ENCODE data around the gene GMPR2. TPM values are rescaled to one million over a fixed set of nuclear protein-coding genes. Genes with fewer than 3 reads are reported as not detected.
"Not testable (repeated sequence)": the region's sequence is repeated elsewhere in the genome, so short reads cannot be mapped to it uniquely, and the experiment has no call there.

The GMPR2 gene
- total RNA-seq, 2 experiments from 2014 or later: 76.6 to 82.2 TPM

DNA sequence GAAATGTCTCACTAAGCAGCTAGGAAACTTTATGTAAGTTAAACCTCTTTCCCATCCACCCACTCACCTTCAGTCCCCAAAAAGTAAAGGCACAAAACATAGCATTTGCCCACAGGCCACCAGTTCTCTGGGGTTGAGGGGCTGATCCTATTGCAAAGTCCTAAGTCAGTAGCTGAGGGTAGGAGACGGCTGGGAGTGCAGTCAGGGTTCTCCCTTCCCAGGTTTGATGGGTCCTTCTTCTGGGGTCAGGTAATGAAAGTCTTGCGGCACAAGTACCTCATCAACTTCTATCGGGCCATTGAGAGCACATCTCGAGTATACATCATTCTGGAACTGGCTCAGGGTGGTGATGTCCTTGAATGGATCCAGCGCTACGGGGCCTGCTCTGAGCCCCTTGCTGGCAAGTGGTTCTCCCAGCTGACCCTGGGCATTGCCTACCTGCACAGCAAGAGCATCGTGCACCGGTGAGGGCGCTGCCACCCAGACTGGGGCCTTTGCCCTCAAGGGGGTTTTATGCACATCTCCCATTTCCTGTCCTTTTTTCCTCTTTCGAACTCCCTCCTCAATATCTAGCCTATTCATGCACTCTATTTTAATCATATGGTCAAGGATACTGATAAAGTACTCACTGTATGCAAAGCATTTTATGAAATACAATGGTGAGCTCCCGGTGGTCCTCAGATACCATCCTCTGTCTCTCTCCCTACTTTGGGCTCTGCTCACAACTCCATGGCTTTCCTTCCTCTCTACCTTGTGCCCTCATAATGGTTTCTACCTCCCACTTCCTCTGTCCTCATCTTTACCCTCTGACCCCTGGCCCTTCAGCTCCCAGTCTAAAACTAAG lies 26.2 kb upstream of the GMPR2 start:
- Mint-ChIP-seq H3K27me3 (no peaks in the 10 kb centered on the region), H3K4me3 (no peak overlapping the region), H3K9me3 (peaks cover 13% of the 10 kb centered on the region), H3K36me3 (peaks cover 75% of the 10 kb centered on the region), H3K27ac (no peak overlapping the region), H3K4me1 (peaks cover 19% of the 10 kb centered on the region)
- POLR2A ChIA-PET: interaction anchor here (1.0 to 1.7 kb wide), 3 partner anchors 8 to 22 kb away, joined by 3 to 8 read pairs (median 7); partner anchors contain the start of gene TM9SF1
- DNase-seq: no peak
- no peak for ATAC-seq (ENCODE audit: low read depth)

GRCh38 chr14:24207104-24207551 lies 25.6 kb upstream of the GMPR2 start:
- Mint-ChIP-seq H3K9me3 (peaks cover 9% of the 10 kb centered on the region), H3K27me3 (no peaks in the 10 kb centered on the region), H3K27ac (no peak overlapping the region), H3K4me3 (no peak overlapping the region), H3K4me1 (peaks cover 24% of the 10 kb centered on the region), H3K36me3 (peaks cover 72% of the 10 kb centered on the region)
- no peak for ATAC-seq (ENCODE audit: low read depth)
- POLR2A ChIA-PET: interaction anchor here (1.0 to 1.7 kb wide), 2 partner anchors 9 to 21 kb away, joined by 3 to 8 read pairs; no protein-coding TSS in a partner anchor
- no peak for DNase-seq

DNA sequence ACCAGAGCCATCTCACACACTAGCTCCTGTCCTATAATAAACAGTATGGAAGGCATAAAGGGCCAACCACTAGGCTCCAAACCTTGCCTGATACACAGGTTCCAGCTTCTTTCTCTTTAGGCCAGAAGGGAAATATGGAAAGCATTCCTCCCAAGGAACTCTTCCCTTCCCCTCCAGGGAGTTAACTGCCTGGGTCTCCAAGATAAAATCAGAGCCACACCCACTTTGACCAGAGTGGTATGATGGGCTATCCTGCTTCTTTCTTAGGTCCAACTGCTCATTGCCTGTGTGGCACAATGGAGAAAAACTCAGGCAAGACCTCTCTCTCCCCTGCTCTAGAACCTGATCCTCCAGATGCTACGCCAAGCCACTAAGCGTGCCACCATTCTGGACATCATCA lies 25.1 kb upstream of the GMPR2 start:
- H3K9me3 Mint-ChIP-seq: peaks cover 7% of the 10 kb centered on the region
- no peak overlapping the region for H3K27ac Mint-ChIP-seq
- ATAC-seq (ENCODE audit: low read depth): no peak
- H3K4me3 Mint-ChIP-seq: no peak overlapping the region
- H3K4me1 Mint-ChIP-seq: peaks cover 26% of the 10 kb centered on the region
- DNase-seq: no peak
- POLR2A ChIA-PET: interaction anchor here (0.6 to 1.7 kb wide), 3 partner anchors 9 to 48 kb away, joined by 3 to 8 read pairs (median 3); no protein-coding TSS in a partner anchor
- H3K27me3 Mint-ChIP-seq: no peaks in the 10 kb centered on the region
- H3K36me3 Mint-ChIP-seq: peaks cover 69% of the 10 kb centered on the region

DNA sequence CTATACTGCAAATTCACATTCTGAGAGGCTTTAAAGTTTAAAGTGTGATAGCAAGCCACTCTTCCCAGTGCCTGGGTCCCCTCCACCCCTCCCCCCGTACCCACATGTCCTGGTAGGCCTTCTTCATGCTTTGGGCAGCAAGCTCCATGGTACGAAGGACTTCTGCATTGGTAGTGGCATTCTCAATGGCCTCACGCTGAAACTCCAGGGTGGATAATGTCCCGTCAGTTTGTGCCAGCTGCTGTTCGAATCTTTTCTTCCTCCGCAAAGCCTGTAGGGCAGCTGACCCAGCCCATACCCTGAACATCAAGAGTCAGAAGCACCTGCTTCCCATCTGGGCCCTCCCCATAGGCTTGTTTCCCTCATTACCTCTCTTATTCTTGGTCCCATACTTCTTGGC lies 21.4 kb upstream of the GMPR2 start:
- H3K9me3 Mint-ChIP-seq: no peaks in the 10 kb centered on the region
- peaks cover 48% of the 10 kb centered on the region for H3K4me1 Mint-ChIP-seq
- H3K36me3 Mint-ChIP-seq: peaks cover 45% of the 10 kb centered on the region
- ATAC-seq (ENCODE audit: low read depth) (no peak), DNase-seq (no peak)
- POLR2A ChIA-PET: interaction anchor here (1.2 to 4.4 kb wide), 4 partner anchors 16 to 116 kb away, joined by 4 to 57 read pairs (median 42); partner anchors contain the start of genes IRF9, TINF2 and TM9SF1
- H3K27me3 Mint-ChIP-seq: no peaks in the 10 kb centered on the region
- no peak overlapping the region for H3K4me3 Mint-ChIP-seq
- peak overlapping the region; percentile 50 for H3K27ac Mint-ChIP-seq

DNA sequence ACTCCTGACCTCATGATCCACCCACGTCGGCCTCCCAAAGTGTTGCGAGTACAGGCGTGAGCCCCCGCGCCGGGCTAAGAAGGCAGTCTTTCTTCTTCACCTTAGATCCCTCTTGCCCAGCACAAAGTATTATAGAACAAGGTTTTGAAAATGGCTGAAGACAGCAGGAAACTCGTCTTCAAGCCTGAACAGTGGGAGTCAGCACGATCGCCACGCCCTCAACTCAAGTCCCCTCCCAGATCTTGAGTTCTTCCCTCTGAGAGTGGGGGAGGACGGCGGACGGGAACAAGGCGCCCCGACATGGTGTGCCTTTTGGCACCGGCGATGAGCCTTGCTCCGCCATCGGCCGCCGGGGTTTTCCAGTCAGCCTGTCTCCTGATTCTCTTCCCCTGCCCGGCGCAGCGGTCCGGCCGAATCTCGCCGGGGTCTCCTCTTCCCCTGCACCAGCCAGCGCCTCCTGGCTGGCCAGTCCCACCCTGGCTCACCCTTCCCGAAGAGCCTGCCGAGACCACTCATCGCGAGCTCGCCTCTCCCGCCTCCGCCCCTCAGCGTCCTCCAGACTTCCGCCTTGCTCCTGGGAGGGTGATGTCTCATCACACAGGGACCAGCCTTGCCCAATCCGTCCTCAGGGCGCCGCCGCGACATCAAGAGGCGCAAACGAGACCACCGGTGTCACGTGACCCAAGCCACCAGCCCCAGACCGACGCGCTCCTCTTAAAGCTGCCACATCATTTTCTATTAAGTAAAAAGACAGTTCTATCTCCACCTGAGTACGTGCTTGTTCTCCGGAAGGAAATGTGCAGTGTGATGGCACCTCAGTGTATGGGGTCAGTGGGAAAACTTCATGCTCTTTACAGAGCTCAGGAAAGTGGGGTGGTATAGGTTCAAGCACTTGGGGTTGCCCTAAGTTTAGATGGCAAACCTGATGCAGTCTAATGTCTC lies 19.5 kb upstream of the GMPR2 start, which contains the start of gene CHMP4A:
TSS of gene CHMP4A (minus strand) at position 565 of the 942 bp plus-strand sequence. CDS start at position 516, 49 bp downstream.
- H3K27me3 Mint-ChIP-seq: no peaks in the 10 kb centered on the region
- H3K9me3 Mint-ChIP-seq: no peaks in the 10 kb centered on the region
- H3K4me3 Mint-ChIP-seq: peak within 1 kb of the TSS; percentile 93
- POLR2A ChIA-PET: interaction anchor here (0.6 to 4.4 kb wide), 33 partner anchors 10 to 229 kb away, joined by 3 to 57 read pairs (median 5); partner anchors contain the start of genes CBLN3, DCAF11, DHRS1 and EMC9
- H3K36me3 Mint-ChIP-seq: peaks cover 31% of the 10 kb centered on the region
- H3K4me1 Mint-ChIP-seq: peaks cover 45% of the 10 kb centered on the region
- DNase-seq (peak; percentile 94), ATAC-seq (ENCODE audit: low read depth) (peak; percentile 80)
- H3K27ac Mint-ChIP-seq: peak within 1 kb of the TSS; percentile 98

GRCh38 chr14:24213866-24214662 lies 18.7 kb upstream of the GMPR2 start:
- Mint-ChIP-seq H3K4me1 (peaks cover 45% of the 10 kb centered on the region), H3K36me3 (peaks cover 27% of the 10 kb centered on the region), H3K9me3 (no peaks in the 10 kb centered on the region), H3K27me3 (no peaks in the 10 kb centered on the region), H3K27ac (peak overlapping the region; percentile 98), H3K4me3 (peak overlapping the region; percentile 93)
- ATAC-seq (ENCODE audit: low read depth) (no peak), DNase-seq (no peak)
- POLR2A ChIA-PET: interaction anchor here (0.6 to 4.4 kb wide), 29 partner anchors 11 to 228 kb away, joined by 3 to 57 read pairs (median 6); partner anchors contain the start of genes CBLN3, DCAF11, DHRS1 and EMC9

DNA sequence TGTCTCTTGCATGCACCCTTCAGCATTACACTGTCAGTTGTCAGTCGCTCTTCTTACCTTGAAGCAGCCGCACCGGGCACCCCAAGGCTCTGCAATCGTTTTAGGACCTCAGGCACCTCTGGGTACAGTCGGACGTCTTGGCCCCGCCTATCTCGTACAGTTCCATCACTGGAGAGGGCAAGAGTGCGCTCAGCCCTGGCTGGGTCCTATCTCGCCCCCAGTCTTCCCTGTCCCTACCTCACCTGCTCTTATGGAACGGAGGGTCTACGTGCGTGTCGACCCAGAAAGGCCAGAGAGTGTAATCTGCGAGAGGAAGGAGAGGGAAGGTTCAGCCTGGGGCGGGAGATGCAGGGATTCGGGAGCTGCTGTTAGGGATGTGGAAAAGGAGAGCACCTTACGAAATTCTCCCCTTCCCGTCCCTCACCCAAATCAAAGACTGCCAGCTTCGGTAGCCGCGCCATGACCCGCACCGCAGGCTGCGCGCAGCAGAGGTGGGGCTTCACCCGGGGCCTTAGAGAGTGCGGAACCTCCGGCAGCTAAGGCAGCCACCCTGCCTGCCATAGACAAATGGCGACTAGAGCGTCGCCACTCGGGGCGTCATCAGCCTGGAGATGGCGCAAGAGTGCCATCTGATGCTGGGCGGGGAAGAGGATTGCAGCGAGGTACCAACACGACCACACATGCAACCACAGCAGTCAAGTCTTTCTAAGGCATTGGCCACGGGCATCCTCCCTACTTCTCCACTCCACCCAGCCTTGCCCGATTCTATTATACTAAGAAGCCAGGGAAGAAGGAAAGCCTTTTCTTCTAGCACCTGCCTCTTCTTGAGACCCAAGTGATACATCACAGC lies 17.0 kb upstream of the GMPR2 start, which contains the start of gene MDP1:
TSS of gene MDP1 (minus strand) at position 572 of the 850 bp plus-strand sequence. CDS start at position 461, 111 bp downstream.
- peaks cover 15% of the 10 kb centered on the region for H3K36me3 Mint-ChIP-seq
- peak within 1 kb of the TSS; percentile 93 for H3K4me3 Mint-ChIP-seq
- H3K4me1 Mint-ChIP-seq: peaks cover 38% of the 10 kb centered on the region
- POLR2A ChIA-PET: interaction anchor here (0.6 to 2.1 kb wide), 21 partner anchors 12 to 215 kb away, joined by 3 to 21 read pairs (median 6); partner anchors contain the start of genes CBLN3, CIDEB, DCAF11 and DHRS1
- no peaks in the 10 kb centered on the region for H3K27me3 Mint-ChIP-seq
- H3K9me3 Mint-ChIP-seq: no peaks in the 10 kb centered on the region
- H3K27ac Mint-ChIP-seq: peak within 1 kb of the TSS; percentile 98
- DNase-seq (peak; percentile 85), ATAC-seq (ENCODE audit: low read depth) (peak; percentile 73)

GRCh38 chr14:24216345-24216699 lies 16.4 kb upstream of the GMPR2 start:
- Mint-ChIP-seq H3K4me3 (peak overlapping the region; percentile 93), H3K9me3 (no peaks in the 10 kb centered on the region), H3K27ac (peak overlapping the region; percentile 98), H3K4me1 (peaks cover 38% of the 10 kb centered on the region), H3K27me3 (no peaks in the 10 kb centered on the region), H3K36me3 (peaks cover 14% of the 10 kb centered on the region)
- no peak for ATAC-seq (ENCODE audit: low read depth)
- POLR2A ChIA-PET: interaction anchor here (0.6 to 2.1 kb wide), 19 partner anchors 15 to 214 kb away, joined by 3 to 21 read pairs (median 6); partner anchors contain the start of genes CBLN3, CIDEB, DCAF11 and DHRS1
- DNase-seq: no peak

DNA sequence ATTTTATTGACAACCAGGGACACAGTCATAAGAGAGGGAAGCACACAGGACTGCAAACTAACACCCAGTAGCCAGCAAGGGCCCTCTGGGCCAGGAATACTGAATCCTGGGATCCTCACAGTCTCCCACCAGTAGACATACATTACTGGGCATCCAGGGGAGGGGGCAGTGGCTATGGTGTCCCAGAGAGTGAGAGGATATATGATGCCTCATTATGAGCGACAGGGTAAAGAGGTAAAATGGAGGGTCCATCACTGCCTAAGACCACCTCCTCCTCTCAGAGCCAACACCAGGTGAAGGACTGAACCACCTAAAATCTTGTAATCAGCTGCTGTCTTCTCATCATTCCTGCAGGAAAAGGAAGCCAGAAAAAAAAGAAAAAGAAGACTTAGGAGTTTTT lies 15.9 kb upstream of the GMPR2 start:
- POLR2A ChIA-PET: interaction anchor here (1.8 kb wide), 1 partner anchor 80 kb away, joined by 8 read pairs; no protein-coding TSS in a partner anchor
- H3K9me3 Mint-ChIP-seq; ATAC-seq (ENCODE audit: low read depth); H3K27me3 Mint-ChIP-seq; H3K4me3 Mint-ChIP-seq; DNase-seq: not testable (repeated sequence)
- Mint-ChIP-seq H3K27ac (peak overlapping the region; percentile 98), H3K4me1 (peaks cover 33% of the 10 kb centered on the region), H3K36me3 (peaks cover 10% of the 10 kb centered on the region)

GRCh38 chr14:24219080-24219479 lies 13.6 kb upstream of the GMPR2 start:
- peaks cover 6% of the 10 kb centered on the region for H3K36me3 Mint-ChIP-seq
- no peak overlapping the region for H3K4me3 Mint-ChIP-seq
- no peak overlapping the region for H3K27ac Mint-ChIP-seq
- no peak for ATAC-seq (ENCODE audit: low read depth)
- H3K27me3 Mint-ChIP-seq: no peaks in the 10 kb centered on the region
- no peak for DNase-seq
- POLR2A ChIA-PET: no interaction called here
- peaks cover 21% of the 10 kb centered on the region for H3K4me1 Mint-ChIP-seq
- no peaks in the 10 kb centered on the region for H3K9me3 Mint-ChIP-seq

- Mint-ChIP-seq H3K4me3 (no peak overlapping the region), H3K27me3 (no peaks in the 10 kb centered on the region), H3K4me1 (peaks cover 18% of the 10 kb centered on the region), H3K9me3 (no peaks in the 10 kb centered on the region), H3K27ac (peak overlapping the region; percentile 65), H3K36me3 (peaks cover 4% of the 10 kb centered on the region)
- DNase-seq (no peak), ATAC-seq (ENCODE audit: low read depth) (no peak)
- POLR2A ChIA-PET: interaction anchor here (1.3 kb wide), 1 partner anchor 58 kb away, joined by 6 read pairs; the partner anchor contains the start of gene IRF9
These were observed 13.2 kb upstream of the GMPR2 start for GRCh38 chr14:24219521-24219920.

Measured in activated naive CD8-positive, alpha-beta T cell treated with anti-CD3 and anti-CD28 coated beads, Interleukin-2, amount 10 ng/mL, durations not matched to agents 7 days and 5 days (primary cell).